DOHH2 (cell line): ENCODE data around the gene LRRC8D.

ENCODE experiments used
- H3F3A ChIP-seq: fragments of 200-600 bp; sonication (generic), shearing (Covaris generic); 2 replicates; pipeline ENCODE4 v1.6.0; 2016; ENCODE audit warnings: antibody characterized with exemption, mild to moderate bottlenecking; ENCODE audit not compliant: control insufficient read depth, insufficient read depth
- H3K27ac ChIP-seq: fragments of 200-600 bp; sonication (generic); 2 replicates; pipeline ENCODE4 v1.5.1; 2014; ENCODE audit warnings: low read depth, mild to moderate bottlenecking, low read length, moderate library complexity
- H3K27me3 ChIP-seq: fragments of 200-600 bp; sonication (generic); 2 replicates; pipeline ENCODE4 v1.6.1; 2014; ENCODE audit warnings: mild to moderate bottlenecking, low read length, mixed read lengths; ENCODE audit not compliant: control insufficient read depth
- H3K36me3 ChIP-seq: fragments of 200-600 bp; sonication (generic); 2 replicates; pipeline ENCODE4 v1.6.1; 2014; ENCODE audit warnings: mild to moderate bottlenecking, low read length, moderate library complexity, mixed read lengths; ENCODE audit not compliant: control insufficient read depth
- H3K4me1 ChIP-seq: fragments of 200-600 bp; sonication (generic); 2 replicates; pipeline ENCODE4 v1.6.1; 2014; ENCODE audit warnings: mild to moderate bottlenecking, low read length, mixed read lengths; ENCODE audit not compliant: control insufficient read depth
- H3K4me2 ChIP-seq: fragments of 200-600 bp; sonication (generic); 2 replicates; pipeline ENCODE4 v1.6.0; 2014; ENCODE audit warnings: mild to moderate bottlenecking, low read length, moderate library complexity
- H3K4me3 ChIP-seq: fragments of 200-600 bp; sonication (generic); 2 replicates; pipeline ENCODE4 v1.5.1; 2014; ENCODE audit warnings: mild to moderate bottlenecking, low read length, mixed read lengths
- H3K79me2 ChIP-seq: fragments of 200-600 bp; sonication (generic); 2 replicates; pipeline ENCODE4 v1.6.1; 2014; ENCODE audit warnings: mild to moderate bottlenecking, low read length, mixed read lengths; ENCODE audit not compliant: control insufficient read depth
- H3K9me2 ChIP-seq: fragments of 200-600 bp; sonication (generic); replicated peaks from 2 replicates; pipeline ENCODE4 v1.6.1; 2014; ENCODE audit warnings: mild to moderate bottlenecking, low read length, mixed read lengths; ENCODE audit not compliant: control insufficient read depth
- H3K9me3 ChIP-seq: fragments of 200-600 bp; sonication (generic); 2 replicates; pipeline ENCODE4 v1.6.1; 2014; ENCODE audit warnings: antibody characterized with exemption, low read length, mixed read lengths; ENCODE audit not compliant: control insufficient read depth, insufficient read depth
- H4K20me1 ChIP-seq: fragments of 200-600 bp; sonication (generic); 2 replicates; pipeline ENCODE4 v1.6.0; 2014; ENCODE audit warnings: low read depth, mild to moderate bottlenecking, antibody characterized with exemption, low read length, moderate library complexity; ENCODE audit not compliant: control insufficient read depth, insufficient read depth
- CTCF ChIP-seq: fragments of 200-600 bp; sonication (generic); IDR thresholded peaks from one replicate; pipeline ENCODE4 v1.5.1; 2014; ENCODE audit warnings: antibody characterized with exemption, mild to moderate bottlenecking, low read depth, low read length; ENCODE audit not compliant: poor library complexity, severe bottlenecking
- EZH2phosphoT487 ChIP-seq: fragments of 200-600 bp; sonication (generic); IDR thresholded peaks from 2 replicates; pipeline ENCODE4 v1.6.1; 2017; ENCODE audit warnings: borderline replicate concordance, mild to moderate bottlenecking, antibody characterized with exemption, low read length, moderate library complexity, mixed read lengths

LRRC8D gene

DNA sequence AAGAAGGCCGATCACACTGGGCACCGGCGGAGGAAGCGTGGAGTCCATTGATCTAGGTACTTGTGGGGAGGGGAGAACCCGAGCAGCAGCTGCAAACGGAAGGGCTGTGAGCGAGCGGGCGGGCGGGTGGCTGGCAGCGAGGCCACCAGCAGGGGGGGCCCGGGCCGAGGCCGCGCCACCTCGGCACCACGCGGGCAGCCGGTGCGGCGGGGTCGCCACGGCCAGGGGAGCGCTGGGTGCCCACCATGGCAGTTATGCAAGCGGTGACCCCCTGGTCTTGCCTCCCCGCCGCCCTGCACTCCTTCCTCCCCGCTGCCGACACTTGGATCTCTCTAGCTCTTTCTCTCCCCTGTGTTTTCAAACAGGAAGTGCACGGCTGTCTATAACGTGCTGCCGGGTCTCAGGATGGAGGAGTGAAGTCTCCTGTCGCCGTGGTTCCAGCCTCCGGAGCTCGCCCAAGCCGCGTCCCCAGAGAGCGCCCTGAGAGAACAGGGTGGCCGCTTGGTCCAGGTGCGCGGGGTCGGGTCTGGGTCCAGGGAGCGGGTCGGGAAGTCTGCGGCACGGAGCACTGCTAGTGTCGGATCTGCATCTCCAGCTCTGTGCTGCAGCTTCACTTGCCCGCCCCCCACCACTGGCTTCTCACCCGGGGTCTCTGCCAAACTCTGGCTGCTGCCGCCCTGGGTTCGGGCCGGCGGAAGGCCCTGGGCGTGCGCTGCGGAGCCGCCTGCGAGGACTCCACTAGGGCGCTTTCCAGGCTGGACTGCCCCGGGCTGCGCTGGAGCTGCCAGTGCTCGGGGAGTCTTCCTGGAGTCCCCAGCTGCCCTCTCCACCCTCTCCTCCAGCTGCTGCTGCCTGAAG lies 22.7 kb downstream of the LRRC8D start:
- Histone ChIP-seq H3F3A (peaks cover 4% of the 10 kb centered on the region; the same call in 1 of the 2 replicates), H3K27me3 (no peaks in the 10 kb centered on the region), H3K36me3 (peaks cover 25% of the 10 kb centered on the region), H3K9me2 (no peaks in the 10 kb centered on the region), H3K4me1 (peaks cover 45% of the 10 kb centered on the region), H3K27ac (peak overlapping the region; percentile 55), H4K20me1 (no peaks in the 10 kb centered on the region), H3K4me3 (peak overlapping the region; percentile 93), H3K79me2 (peaks cover 29% of the 10 kb centered on the region), H3K4me2 (peak overlapping the region; percentile 95), H3K9me3 (no peaks in the 10 kb centered on the region)
- TF ChIP-seq EZH2phosphoT487 (no peak), CTCF (peak; percentile 81)

GRCh38 chr1:89844241-89844807 lies 23.5 kb downstream of the LRRC8D start:
- H3K9me2 ChIP-seq, result no peaks in the 10 kb centered on the region
- H3K36me3 ChIP-seq, result peaks cover 30% of the 10 kb centered on the region
- peak overlapping the region; percentile 95 for H3K4me2 ChIP-seq
- no peaks in the 10 kb centered on the region for H3K9me3 ChIP-seq
- peaks cover 34% of the 10 kb centered on the region for H3K79me2 ChIP-seq
- peaks cover 45% of the 10 kb centered on the region for H3K4me1 ChIP-seq
- TF ChIP-seq CTCF, result no peak
- TF ChIP-seq EZH2phosphoT487, result no peak
- H3K27me3 ChIP-seq, result no peaks in the 10 kb centered on the region
- H3K27ac ChIP-seq, result peak overlapping the region; percentile 55; the same call in 1 of the 2 replicates
- no peaks in the 10 kb centered on the region for H4K20me1 ChIP-seq
- H3K4me3 ChIP-seq, result peak overlapping the region; percentile 93
- peaks cover 4% of the 10 kb centered on the region; the same call in 1 of the 2 replicates for H3F3A ChIP-seq

DNA sequence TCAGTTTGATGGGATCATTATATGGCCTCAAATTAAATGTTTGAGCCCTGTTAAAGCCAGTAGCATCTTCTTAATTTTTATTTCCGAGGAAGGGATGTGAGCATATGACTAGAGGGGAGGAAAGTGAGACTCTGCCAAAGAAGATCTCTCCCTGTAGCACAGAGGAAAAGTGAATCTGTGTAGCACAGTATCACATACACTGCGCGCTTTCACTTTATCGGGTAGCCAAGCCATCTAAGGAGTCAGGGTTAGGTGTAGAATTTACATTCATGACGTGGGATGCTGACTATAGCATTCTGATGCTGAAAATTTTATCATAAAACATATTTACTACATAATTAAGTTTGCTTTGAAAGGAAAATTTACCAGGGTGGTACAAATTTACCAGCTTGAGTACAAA lies 24.0 kb downstream of the LRRC8D start:
- Histone ChIP-seq H3K27ac (no peak overlapping the region), H3K4me1 (peaks cover 45% of the 10 kb centered on the region), H3K9me2 (no peaks in the 10 kb centered on the region), H3K4me3 (peak overlapping the region; percentile 93), H3K36me3 (peaks cover 32% of the 10 kb centered on the region), H3K27me3 (no peaks in the 10 kb centered on the region), H4K20me1 (no peaks in the 10 kb centered on the region), H3K4me2 (peak overlapping the region; percentile 95), H3K79me2 (peaks cover 34% of the 10 kb centered on the region), H3F3A (peaks cover 4% of the 10 kb centered on the region; the same call in 1 of the 2 replicates), H3K9me3 (no peaks in the 10 kb centered on the region)
- no peak for TF ChIP-seq EZH2phosphoT487
- TF ChIP-seq CTCF, result no peak
